Neural cell (in vitro differentiated cells): ENCODE results near the gene LRFN5. TPM values are rescaled to one million over a fixed set of nuclear protein-coding genes. Genes with fewer than 3 reads are reported as not detected.

ENCODE experiments used
- H2AFZ ChIP-seq: fragments of 200-600, 300-800 bp; sonication (generic), shearing (Covaris generic); 2 replicates; pipeline ENCODE4 v1.6.0; 2014; ENCODE audit warnings: low read depth, mild to moderate bottlenecking, antibody characterized with exemption, low read length, moderate library complexity
- H3F3A ChIP-seq: fragments of 200-600 bp; shearing (Covaris generic); 2 replicates; pipeline ENCODE4 v1.6.1; 2016; ENCODE audit warnings: mild to moderate bottlenecking, moderate library complexity, mixed read lengths, antibody characterized with exemption, low read length; ENCODE audit not compliant: insufficient read depth, poor library complexity, severe bottlenecking
- H3K27ac ChIP-seq: fragments of 200-600, 300-800 bp; sonication (generic), shearing (Covaris generic); 2 replicates; pipeline ENCODE4 v1.5.1; 2014; ENCODE audit warnings: mild to moderate bottlenecking, low read length, moderate library complexity
- H3K27me3 ChIP-seq: fragments of 300-800, 200-600 bp; sonication (generic), shearing (Covaris generic); 2 replicates; pipeline ENCODE4 v1.6.0; 2014; ENCODE audit warnings: mild to moderate bottlenecking, low read depth, low read length, moderate library complexity; ENCODE audit not compliant: insufficient read depth
- H3K36me3 ChIP-seq: fragments of 300-800, 200-600 bp; sonication (generic), shearing (Covaris generic); 2 replicates; pipeline ENCODE4 v1.5.1; 2014; ENCODE audit warnings: mild to moderate bottlenecking, antibody characterized with exemption, low read length, moderate library complexity; ENCODE audit not compliant: insufficient read depth
- H3K4me2 ChIP-seq: fragments of 300-800, 200-600 bp; sonication (generic), shearing (Covaris generic); 2 replicates; pipeline ENCODE4 v1.6.0; 2014; ENCODE audit warnings: mild to moderate bottlenecking, low read length
- H3K4me3 ChIP-seq: fragments of 300-800, 200-600 bp; sonication (generic), shearing (Covaris generic); 2 replicates; pipeline ENCODE4 v1.5.1; 2014; ENCODE audit warnings: mild to moderate bottlenecking, low read length, moderate library complexity
- H3K79me2 ChIP-seq: fragments of 200-600 bp; shearing (Covaris generic); replicated peaks from 2 replicates; pipeline ENCODE4 v1.6.0; 2014; ENCODE audit warnings: mild to moderate bottlenecking, low read length, moderate library complexity; ENCODE audit not compliant: insufficient read depth
- H3K9ac ChIP-seq: fragments of 300-800, 200-600 bp; sonication (generic), shearing (Covaris generic); 2 replicates; pipeline ENCODE4 v1.6.1; 2016; ENCODE audit warnings: mild to moderate bottlenecking, low read length, mixed read lengths
- H3K9me2 ChIP-seq: fragments of 200-600 bp; shearing (Covaris generic); 2 replicates; pipeline ENCODE4 v1.6.1; 2016; ENCODE audit warnings: mild to moderate bottlenecking, low read length, mixed read lengths; ENCODE audit not compliant: insufficient read depth
- H3K9me3 ChIP-seq: fragments of 200-600, 300-800 bp; sonication (generic), shearing (Covaris generic); 2 replicates; pipeline ENCODE4 v1.6.1; 2016; ENCODE audit warnings: mild to moderate bottlenecking, mixed run types, low read length, moderate library complexity, mixed read lengths
- H4K20me1 ChIP-seq: fragments of 200-600 bp; shearing (Covaris generic); 2 replicates; pipeline ENCODE4 v1.6.1; 2016; ENCODE audit warnings: mild to moderate bottlenecking, mixed run types; ENCODE audit not compliant: insufficient read depth
- CTCF ChIP-seq: fragments of 450-650 bp; IDR thresholded peaks from 2 replicates; pipeline ENCODE4 v1.5.1; 2014; ENCODE audit warnings: antibody characterized with exemption, mild to moderate bottlenecking, moderate library complexity; ENCODE audit not compliant: poor library complexity, severe bottlenecking
- EP300 ChIP-seq: fragments of 450-650 bp; conservative IDR thresholded peaks from 2 replicates; pipeline ENCODE4 v1.6.1; 2014; ENCODE audit warnings: antibody characterized with exemption, mild to moderate bottlenecking, moderate library complexity; ENCODE audit not compliant: poor library complexity, severe bottlenecking
- EZH2 ChIP-seq: fragments of 200-600, 300-800 bp; shearing (Covaris generic), sonication (generic); IDR thresholded peaks from 2 replicates; pipeline ENCODE4 v1.6.1; 2014; ENCODE audit warnings: antibody characterized with exemption, low read length, borderline replicate concordance, mild to moderate bottlenecking; ENCODE audit not compliant: insufficient read depth, poor library complexity, severe bottlenecking
- MXI1 ChIP-seq: fragments of 450-650 bp; conservative IDR thresholded peaks from 2 replicates; pipeline ENCODE4 v1.6.1; 2014; ENCODE audit warnings: antibody characterized with exemption, mild to moderate bottlenecking; ENCODE audit not compliant: poor library complexity, severe bottlenecking
- POLR2AphosphoS5 ChIP-seq: IDR thresholded peaks from 2 replicates; pipeline ENCODE4 v1.6.1; 2012
- RAD21 ChIP-seq: fragments of 450-650 bp; conservative IDR thresholded peaks from 2 replicates; pipeline ENCODE4 v1.6.1; 2014; ENCODE audit warnings: antibody characterized with exemption, mild to moderate bottlenecking, moderate library complexity
- REST ChIP-seq: IDR thresholded peaks from 2 replicates; pipeline ENCODE4 v1.6.1; 2012; ENCODE audit warnings: borderline replicate concordance
- SMC3 ChIP-seq: fragments of 450-650 bp; conservative IDR thresholded peaks from 2 replicates; pipeline ENCODE4 v1.6.1; 2014; ENCODE audit warnings: antibody characterized with exemption, mild to moderate bottlenecking, moderate library complexity; ENCODE audit not compliant: poor library complexity
- TAF1 ChIP-seq: IDR thresholded peaks from 2 replicates; pipeline ENCODE4 v1.6.1; 2012; ENCODE audit warnings: low read depth
- polyA plus RNA-seq: library from polyadenylated mRNA; depleted of rRNA; stranded (reverse); fragments of >200 nt; gene quantifications from 2 replicates; pipeline ENCODE4 v1.2.3, GENCODE V29; 2014

LRFN5 gene
- polyA plus RNA-seq, 1 donor from 2014 or later: 24.5 TPM

- H3F3A ChIP-seq: peaks cover under 1% of the 10 kb centered on the region
- no peak overlapping the region for H2AFZ ChIP-seq
- no peaks in the 10 kb centered on the region for H3K36me3 ChIP-seq
- H3K9me2 ChIP-seq: no peaks in the 10 kb centered on the region
- H3K4me2 ChIP-seq: no peak overlapping the region
- H3K9me3 ChIP-seq: no peaks in the 10 kb centered on the region
- TF ChIP-seq RAD21 (peak; percentile 27), TAF1 (no peak), CTCF (peak; percentile 19)
- no peaks in the 10 kb centered on the region for H4K20me1 ChIP-seq
- peak overlapping the region; percentile 73 for H3K9ac ChIP-seq
- H3K27ac ChIP-seq: no peak overlapping the region
- peaks cover 53% of the 10 kb centered on the region for H3K27me3 ChIP-seq
- no peaks in the 10 kb centered on the region for H3K79me2 ChIP-seq
- H3K4me3 ChIP-seq: peak overlapping the region; percentile 84
Measured at GRCh38 chr14:41604721-41605531, 1.8 kb upstream of the LRFN5 start.

- Histone ChIP-seq H3F3A (peaks cover 5% of the 10 kb centered on the region), H3K9me3 (no peaks in the 10 kb centered on the region), H4K20me1 (no peaks in the 10 kb centered on the region), H3K9ac (peak overlapping the region; percentile 73), H3K9me2 (no peaks in the 10 kb centered on the region), H3K4me2 (peak overlapping the region; percentile 81), H3K27ac (peak overlapping the region; percentile 32), H3K27me3 (peaks cover 53% of the 10 kb centered on the region), H3K36me3 (no peaks in the 10 kb centered on the region), H2AFZ (peak overlapping the region; percentile 58), H3K79me2 (peaks cover 3% of the 10 kb centered on the region), H3K4me3 (peak overlapping the region; percentile 84)
- TF ChIP-seq EZH2 (no peak), EP300 (no peak), REST (no peak), SMC3 (no peak), MXI1 (no peak), POLR2AphosphoS5 (no peak), RAD21 (no peak), CTCF (no peak), TAF1 (no peak)
Measured at GRCh38 chr14:41605550-41606281, 960 bp upstream of the LRFN5 start.
